GM19455 (cell line): ENCODE measurements around the gene PEBP1.

Experiments
- ATAC-seq: cut with Tn5 transposase; IDR thresholded peaks from one replicate; pipeline ENCODE4 v1.9.1; 2021; ENCODE audit not compliant: unreplicated experiment

The PEBP1 gene

GRCh38 chr12:118190266-118190665 is 54.3 kb downstream of the PEBP1 start:
- ATAC-seq = no peak

GRCh38 chr12:118193477-118193876 is 57.6 kb downstream of the PEBP1 start:
- no peak for ATAC-seq

- ATAC-seq = no peak
Observed at GRCh38 chr12:118193958-118194357, 58.0 kb downstream of the PEBP1 start.
